ENCODE data around the gene OR10K1. TPM values are rescaled to one million over a fixed set of nuclear protein-coding genes. Genes with fewer than 3 reads are reported as not detected.

The OR10K1 gene
- total and polyA plus RNA-seq, 10 of the 15 experiments (the other 5 are each of a cell fraction or from before 2014, with no cell fraction given): not detected

GRCh38 chr1:158507511-158507910, 45.9 kb downstream of the OR10K1 start:
- no peaks in the 10 kb centered on the region for H3K79me2 ChIP-seq (ENCODE audit: control insufficient read depth, insufficient read depth, low read length)
- H3K9me3 ChIP-seq (replicated peaks; ENCODE audit: control insufficient read depth, insufficient read depth, low read length): no peaks in the 10 kb centered on the region
- DNase-seq (ENCODE audit: low read depth, low spot score) (no peak), ATAC-seq (no peak), FAIRE-seq (no peak)
- ChIA-PET CTCF (interaction anchor here (0.9 to 3.1 kb wide), 10 partner anchors 12 to 581 kb away, joined by 3 to 45 read pairs (median 10); a partner anchor contains a TSS), POLR2A (no interaction called here), RAD21 (ENCODE audit: unreplicated experiment) (interaction anchor here (0.7 to 3.1 kb wide), 7 partner anchors 141 to 581 kb away, joined by 3 to 37 read pairs (median 4); no protein-coding TSS in a partner anchor), SMC1A (ENCODE audit: uncharacterized antibody, unreplicated experiment) (interaction anchor here (0.9 to 2.6 kb wide), 4 partner anchors 490 to 564 kb away, joined by 3 to 33 read pairs (median 14); no protein-coding TSS in a partner anchor)
- no peak overlapping the region for H3K9ac ChIP-seq (ENCODE audit: control insufficient read depth, insufficient read depth, low read length)
- no peak overlapping the region for H2AFZ ChIP-seq (ENCODE audit: control insufficient read depth, low read depth, low read length)
- H4K20me1 ChIP-seq (ENCODE audit: control insufficient read depth, insufficient read depth): no peaks in the 10 kb centered on the region
- no peak overlapping the region for H3K27ac ChIP-seq (ENCODE audit: control insufficient read depth, insufficient read depth)
- H3K4me1 ChIP-seq (ENCODE audit: control insufficient read depth, insufficient read depth, low read length): no peaks in the 10 kb centered on the region
- H3K4me2 ChIP-seq (ENCODE audit: control insufficient read depth, insufficient read depth): no peak overlapping the region
- no peaks in the 10 kb centered on the region for H3K36me3 ChIP-seq (ENCODE audit: control insufficient read depth in 2 of 2, insufficient read depth in 2 of 2, low read length in 1 of 2)
- WGBS (ENCODE audit: insufficient coverage, insufficient replicate concordance, low lambda C conversion rate, missing lambda C conversion rate): 41% methylated on average over 2 of the region's 2 CpGs
- intact Hi-C loops (cut with micrococcal nuclease; ENCODE audit: unreplicated experiment) (loop anchor here (5.0 kb wide), 2 partner anchors 565 to 580 kb away; no protein-coding TSS in a partner anchor), in situ Hi-C loops (cut with MboI) (loop anchor here (5.0 kb wide), 2 partner anchors 490 to 565 kb away; no protein-coding TSS in a partner anchor)
- no TSS peak for BruUV-seq (replicated peaks)
- H3K4me3 ChIP-seq: no peak overlapping the region
- no peaks in the 10 kb centered on the region; a peak in 1 of 4 replicates for H3K27me3 ChIP-seq (replicated peaks in 1 of 2; ENCODE audit: control insufficient read depth in 2 of 2, insufficient read depth in 2 of 2, low read length in 1 of 2)
- TF ChIP-seq SIN3A (IDR thresholded peaks at IDR 0.05; ENCODE audit: low read depth, low read length): no peak
- no peak for TF ChIP-seq ZZZ3 (IDR thresholded peaks at IDR 0.05; ENCODE audit: control insufficient read depth, insufficient read length, low read depth)
- no peak for TF ChIP-seq EZH2 (IDR thresholded peaks at IDR 0.05; ENCODE audit: borderline replicate concordance, control insufficient read depth, low read depth, low read length)
- no peak for TF ChIP-seq ZSCAN29 (IDR thresholded peaks at IDR 0.05)
- TF ChIP-seq RCOR1 (conservative IDR thresholded peaks at IDR 0.05; ENCODE audit: low read depth, low read length): no peak
- TF ChIP-seq SPI1 (IDR thresholded peaks at IDR 0.05; ENCODE audit: borderline replicate concordance, insufficient read depth, low read depth, low read length): no peak
- no peak for TF ChIP-seq MEF2A (IDR thresholded peaks at IDR 0.05; ENCODE audit: insufficient read depth, low read depth, low read length)
- TF ChIP-seq CEBPZ (IDR thresholded peaks at IDR 0.05; ENCODE audit: low read depth, low read length): no peak
- TF ChIP-seq MTA3 (IDR thresholded peaks at IDR 0.05; ENCODE audit: borderline replicate concordance, low read length): no peak
- TF ChIP-seq PAX8 (IDR thresholded peaks at IDR 0.05): no peak
- no peak for TF ChIP-seq BCL11A (IDR thresholded peaks at IDR 0.05; ENCODE audit: low read depth, low read length)
- TF ChIP-seq ATF3 (IDR thresholded peaks at IDR 0.05; ENCODE audit: borderline replicate concordance, extremely low read depth, low read depth, low read length): no peak
- TF ChIP-seq CTCF (IDR thresholded peaks at IDR 0.05 in 2 of 3, conservative IDR thresholded peaks at IDR 0.05 in 1 of 3; ENCODE audit: control insufficient read depth in 2 of 3, extremely low read depth in 1 of 3, insufficient read depth in 1 of 3, low read depth in 3 of 3, low read length in 3 of 3): no peak
- TF ChIP-seq E2F8 (IDR thresholded peaks at IDR 0.05; ENCODE audit: low read depth, partially characterized antibody): no peak
- no peak for TF ChIP-seq NBN (IDR thresholded peaks at IDR 0.05)
- TF ChIP-seq TCF3 (IDR thresholded peaks at IDR 0.05; ENCODE audit: borderline replicate concordance, insufficient read depth, low read depth, low read length): no peak

All from GM12878 (cell line).